IMR-90 (cell line): ENCODE measurements around the gene ENTPD3. TPM values are rescaled to one million over a fixed set of nuclear protein-coding genes. Genes with fewer than 3 reads are reported as not detected.
A peak's percentile ranks its signal among the peaks of the same experiment; 100 is the strongest.

ENCODE experiments used
- ATAC-seq: fragments of 200-7000 bp; cut with Tn5 transposase; 2 replicates; pipeline ENCODE4 v1.9.1; 2020; ENCODE audit warnings: low read depth, mild to moderate bottlenecking, moderate library complexity
- BruUV-seq: library from RNA; stranded (reverse); fragments of 400-500 nt; replicated peaks from 2 replicates; lab custom pipeline; 2021; lab: Mats Ljungman, UMichigan
- CTCF ChIA-PET: fragments of 300-600 bp; formaldehyde crosslinking; extraction: SDS; loops from one replicate; lab custom pipeline; 2021; ENCODE audit warnings: antibody characterized with exemption; lab: Yijun Ruan, JAX
- POLR2A ChIA-PET: fragments of 300-600 bp; sonication (Branson Sonifier 250); formaldehyde crosslinking; loops from one replicate; lab custom pipeline; 2022; ENCODE audit warnings: antibody characterized with exemption; ENCODE audit not compliant: unreplicated experiment; lab: Charles Lee
- DNase-seq: peaks from one replicate; pipeline ENCODE4 v3.0.0; 2013
- H2AFZ ChIP-seq: replicated peaks from 2 replicates; pipeline ENCODE3; 2013; ENCODE audit warnings: low read length, mild to moderate bottlenecking; ENCODE audit not compliant: poor library complexity
- H2AK5ac ChIP-seq: 2 replicates; pipeline ENCODE4 v1.6.1; 2013; ENCODE audit warnings: low read depth, low read length, inconsistent platforms
- H2AK9ac ChIP-seq: replicated peaks from 2 replicates; pipeline ENCODE3; 2013; ENCODE audit warnings: mild to moderate bottlenecking, low read depth, low read length, moderate library complexity; ENCODE audit not compliant: poor library complexity
- H2BK120ac ChIP-seq: 2 replicates; pipeline ENCODE4 v1.6.1; 2013; ENCODE audit warnings: low read depth, low read length, inconsistent platforms
- H2BK15ac ChIP-seq: 3 replicates; pipeline ENCODE4 v1.6.1; 2013; ENCODE audit warnings: low read depth, low read length, inconsistent platforms
- H2BK20ac ChIP-seq: 2 replicates; pipeline ENCODE4 v1.6.1; 2013; ENCODE audit warnings: low read depth, mild to moderate bottlenecking, inconsistent platforms, low read length, moderate library complexity
- H2BK5ac ChIP-seq: 2 replicates; pipeline ENCODE4 v1.6.1; 2013; ENCODE audit warnings: mild to moderate bottlenecking, low read depth, low read length, inconsistent platforms; ENCODE audit not compliant: poor library complexity, severe bottlenecking
- H3K14ac ChIP-seq: replicated peaks from 2 replicates; pipeline ENCODE4 v1.6.1; 2013; ENCODE audit warnings: low read depth, low read length, inconsistent platforms
- H3K18ac ChIP-seq: 2 replicates; pipeline ENCODE4 v1.6.1; 2013; ENCODE audit warnings: low read depth, low read length, control low read depth
- H3K23ac ChIP-seq: 2 replicates; pipeline ENCODE4 v1.6.1; 2013; ENCODE audit warnings: low read depth, low read length, inconsistent platforms
- H3K27ac ChIP-seq: 2 replicates; pipeline ENCODE4 v1.5.1; 2013; ENCODE audit warnings: mild to moderate bottlenecking, control low read depth, low read length; ENCODE audit not compliant: insufficient read depth
- H3K27me3 ChIP-seq: 2 replicates; pipeline ENCODE4 v1.6.1; 2013; ENCODE audit warnings: low read length; ENCODE audit not compliant: control insufficient read depth, insufficient read depth
- H3K36me3 ChIP-seq: 2 replicates; pipeline ENCODE4 v1.6.1; 2013; ENCODE audit warnings: low read length, mixed read lengths; ENCODE audit not compliant: control insufficient read depth, insufficient read depth
- H3K4ac ChIP-seq: 2 replicates; pipeline ENCODE4 v1.6.1; 2013; ENCODE audit warnings: low read depth, low read length, inconsistent platforms
- H3K4me1 ChIP-seq: 2 replicates; pipeline ENCODE4 v1.6.1; 2013; ENCODE audit warnings: low read length, mixed read lengths; ENCODE audit not compliant: control insufficient read depth, insufficient read depth
- H3K4me2 ChIP-seq: 2 replicates; pipeline ENCODE4 v1.6.1; 2013; ENCODE audit warnings: low read depth, mild to moderate bottlenecking, control low read depth, low read length, moderate library complexity
- H3K4me3 ChIP-seq: 2 replicates; pipeline ENCODE4 v1.5.1; 2013; ENCODE audit warnings: low read depth, mild to moderate bottlenecking, control low read depth, low read length, moderate library complexity; ENCODE audit not compliant: insufficient read depth
- H3K56ac ChIP-seq: 2 replicates; pipeline ENCODE4 v1.6.1; 2013; ENCODE audit warnings: low read length, inconsistent platforms; ENCODE audit not compliant: insufficient read depth; ENCODE audit errors: extremely low read depth
- H3K79me1 ChIP-seq, 2 experiments: 2 replicates each; pipeline ENCODE4 v1.6.1; 2013; ENCODE audit warnings: low read length in 2 of 2, inconsistent platforms in 1 of 2, low read depth in 1 of 2
- H3K9ac ChIP-seq: 2 replicates; pipeline ENCODE4 v1.6.1; 2013; ENCODE audit warnings: low read depth, low read length, control low read depth
- H3K9me1 ChIP-seq: 2 replicates; pipeline ENCODE4 v1.6.1; 2013; ENCODE audit warnings: low read length, inconsistent platforms; ENCODE audit not compliant: insufficient read depth
- H3K9me3 ChIP-seq: 2 replicates; pipeline ENCODE4 v1.6.1; 2013; ENCODE audit warnings: low read length; ENCODE audit not compliant: control insufficient read depth, insufficient read depth
- H4K20me1 ChIP-seq: 2 replicates; pipeline ENCODE4 v1.6.1; 2013; ENCODE audit warnings: low read length, inconsistent platforms; ENCODE audit not compliant: insufficient read depth
- H4K5ac ChIP-seq: 2 replicates; pipeline ENCODE4 v1.6.1; 2013; ENCODE audit warnings: mild to moderate bottlenecking, low read depth, low read length, control low read depth
- H4K8ac ChIP-seq, 2 experiments: 2 replicates each; pipeline ENCODE4 v1.6.1; 2013; ENCODE audit warnings: low read depth in 2 of 2, low read length in 2 of 2, control low read depth in 1 of 2, inconsistent platforms in 1 of 2
- H4K91ac ChIP-seq: 2 replicates; pipeline ENCODE4 v1.6.1; 2013; ENCODE audit warnings: low read depth, low read length, inconsistent platforms; ENCODE audit not compliant: insufficient read depth
- SMC3 ChIP-seq: fragments of 150-350 bp; IDR thresholded peaks from 2 replicates; pipeline ENCODE4 v1.6.1; 2016; ENCODE audit warnings: low read depth, mild to moderate bottlenecking, antibody characterized with exemption, low read length, moderate library complexity
- WGBS, 2 experiments: methylation state at CpG; one replicate each; pipeline versions ENCODE4 v1.1.5 to v1.1.7; 2013; ENCODE audit warnings: missing lambda C conversion rate in 2 of 2; ENCODE audit not compliant: insufficient read length in 1 of 2; ENCODE audit errors: extremely low coverage in 2 of 2; 5-methylcytosine and 5-hydroxymethylcytosine counted together
- dilution Hi-C: fragments of 300-500 bp; cut with HindIII; formaldehyde crosslinking; loops from one replicate; pipeline ENCODE4 v1.14.3; 2018; ENCODE audit warnings: low sequenced_read_pairs; ENCODE audit not compliant: unreplicated experiment
- in situ Hi-C: fragments of 300-500 bp; cut with MboI; formaldehyde crosslinking; loops from 3 replicates; pipeline ENCODE4 v1.14.3; 2019; ENCODE audit warnings: low sequenced_read_pairs, inconsistent platforms, mixed read lengths
- intact Hi-C: fragments of 100-400 bp; cut with micrococcal nuclease; formaldehyde crosslinking; loops from 2 replicates; pipeline ENCODE4 v1.10.0; 2022
- polyA plus RNA-seq, 3 experiments: library from polyadenylated mRNA; depleted of rRNA; stranded (reverse); fragments of >200 nt; gene quantifications; 2 replicates each; pipeline ENCODE4 v1.2.3, GENCODE V29; 2012; ENCODE audit warnings: low replicate concordance in 1 of 3
- total RNA-seq: library from RNA; depleted of rRNA; stranded (reverse); fragments of >200 nt; gene quantifications from 2 replicates; pipeline ENCODE4 v1.2.3, GENCODE V29; 2012

ENTPD3 gene
- total and polyA plus RNA-seq, 2 of the 4 experiments (the other 2 are of a cell fraction): not detected

GRCh38 chr3:40456279-40456939 is 69.4 kb downstream of the ENTPD3 start:
- ATAC-seq (no peak), DNase-seq (no peak)
- ChIA-PET CTCF (no interaction called here), POLR2A (interaction anchor here (0.5 kb wide), 1 partner anchor 14 kb away, joined by 3 read pairs; no protein-coding TSS in a partner anchor)
- Histone ChIP-seq H3K18ac (no peak overlapping the region), H3K4me2 (peak overlapping the region; percentile 64), H4K5ac (peak overlapping the region; percentile 88), H3K27me3 (no peaks in the 10 kb centered on the region), H3K23ac (peak overlapping the region; percentile 76; the same call in 1 of the 2 replicates), H2BK15ac (no peak overlapping the region), H3K4me1 (no peaks in the 10 kb centered on the region), H3K9me1 (no peaks in the 10 kb centered on the region; the same call in 1 of the 2 replicates), H3K4ac (peak overlapping the region; percentile 49; the same call in 1 of the 2 replicates), H2BK5ac (peak overlapping the region; percentile 69), H3K14ac (peak overlapping the region; percentile 96; the same call in 1 of the 2 replicates), H2AK9ac (no peak overlapping the region), H3K27ac (no peak overlapping the region), H2AFZ (no peak overlapping the region), H4K20me1 (peaks cover 24% of the 10 kb centered on the region), H3K9ac (peak overlapping the region; percentile 94; the same call in 1 of the 2 replicates), H3K79me1 (peaks cover 14 to 32% of the 10 kb centered on the region in 2 experiments), H2BK20ac (no peak overlapping the region), H3K9me3 (no peaks in the 10 kb centered on the region), H2AK5ac (no peak overlapping the region), H4K91ac (no peak overlapping the region), H3K4me3 (peak overlapping the region; percentile 97), H4K8ac (peak overlapping the region; percentile 73 to 100), H3K56ac (peak overlapping the region; percentile 96), H3K36me3 (peaks cover 23% of the 10 kb centered on the region), H2BK120ac (no peak overlapping the region)
- TF ChIP-seq SMC3: no peak
- TSS peak; percentile 94 for BruUV-seq
- intact Hi-C loops (no loop called here), in situ Hi-C loops (no loop called here), dilution Hi-C loops (no loop called here)
- WGBS, 2 experiments: 45% methylated on average over 16 of the region's 29 CpGs; no CpG with 5 or more reads in 1 of the 2 experiments
